Occipital lobe (tissue), 2 donors: ENCODE measurements around the gene NTN1. TPM values are rescaled to one million over a fixed set of nuclear protein-coding genes. Genes with fewer than 3 reads are reported as not detected.
"Not testable (repeated sequence)": the region's sequence is repeated elsewhere in the genome, so short reads cannot be mapped to it uniquely, and the experiment has no call there.

ENCODE experiments used
- DNase-seq: peaks from one replicate; lab custom pipeline; 2025; lab: John Stamatoyannopoulos, UW
- total RNA-seq: library from RNA; depleted of rRNA; stranded (reverse); fragments of >200 nt; gene quantifications from one replicate; pipeline ENCODE4 v1.2.3, GENCODE V29; 2014

The NTN1 gene
- total RNA-seq = 1.1 TPM

DNA sequence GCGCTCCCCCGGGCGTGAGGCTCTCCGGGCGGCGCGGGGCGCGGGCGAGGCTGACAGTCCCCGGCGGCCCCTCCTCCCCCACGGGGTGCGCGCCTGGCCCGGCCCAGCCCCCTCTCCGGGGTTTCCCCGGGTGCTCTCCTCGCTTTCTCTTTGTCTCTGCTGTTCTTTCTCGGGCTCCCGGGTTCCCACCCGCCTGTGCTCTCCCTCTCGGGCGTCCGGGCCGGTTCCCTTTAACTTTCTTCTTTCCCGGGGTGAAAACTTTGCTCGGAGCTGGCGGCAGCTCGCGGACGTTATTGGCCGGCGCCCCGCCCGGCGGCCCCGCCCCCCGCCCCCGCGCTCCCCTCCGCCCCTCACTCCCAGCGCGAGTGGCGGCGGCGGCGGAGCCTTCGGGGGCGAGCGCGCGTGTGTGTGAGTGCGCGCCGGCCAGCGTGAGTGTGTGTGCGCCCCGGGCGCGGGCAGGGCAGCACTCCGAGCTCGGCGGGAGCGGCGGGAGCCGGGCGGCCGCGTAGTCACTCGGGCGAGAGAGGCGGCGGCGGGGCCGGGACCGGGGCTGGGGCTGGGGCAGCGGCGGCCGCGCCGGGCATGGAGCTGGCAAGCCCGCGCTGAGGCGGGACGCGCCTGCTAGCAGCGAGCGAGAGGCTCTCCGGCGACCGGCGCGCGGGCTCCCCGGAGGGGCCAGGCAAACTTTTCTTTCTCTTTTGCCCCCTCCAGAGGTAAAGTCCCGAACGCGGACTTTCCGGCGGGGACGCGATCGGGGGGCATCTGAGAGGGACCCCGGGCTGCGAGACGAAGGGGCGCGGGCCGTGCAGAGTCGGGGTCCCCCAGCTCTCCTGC, at the start of gene NTN1:
NTN1 (plus strand) TSS at position 353 of the 834 bp plus-strand sequence. CDS start 864 bp downstream, outside the sequence.
- no peak for DNase-seq

DNA sequence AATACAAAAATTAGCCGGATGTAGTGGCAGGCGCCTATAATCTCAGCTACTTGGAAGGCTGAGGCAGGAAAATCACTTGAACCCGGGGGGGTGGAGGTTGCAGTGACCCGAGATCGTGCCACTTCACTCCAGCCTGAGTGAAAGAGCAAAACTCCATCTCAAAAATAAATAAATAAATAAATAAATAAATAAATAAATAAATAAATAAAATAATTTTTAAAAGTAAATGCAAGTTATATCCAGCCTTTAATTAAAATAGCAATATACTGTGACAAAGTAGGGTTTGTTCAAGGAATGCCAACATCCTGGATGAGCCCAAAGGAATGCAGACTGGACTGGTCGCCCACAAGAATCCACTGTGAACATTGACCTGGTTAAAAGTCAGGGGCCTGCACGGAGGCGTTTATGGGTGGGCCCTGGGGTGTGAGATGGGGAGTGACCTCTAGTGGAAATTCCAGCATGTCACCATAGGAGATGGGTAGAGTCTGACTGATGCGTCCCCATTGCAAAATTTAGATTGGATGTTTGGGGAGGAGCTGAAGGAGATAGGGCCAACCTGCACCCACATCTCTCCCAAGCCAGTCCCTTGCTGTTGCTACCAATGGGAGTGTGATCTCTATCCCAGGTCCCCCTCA, 46.1 kb upstream of the NTN1 start:
- no peak for DNase-seq

DNA sequence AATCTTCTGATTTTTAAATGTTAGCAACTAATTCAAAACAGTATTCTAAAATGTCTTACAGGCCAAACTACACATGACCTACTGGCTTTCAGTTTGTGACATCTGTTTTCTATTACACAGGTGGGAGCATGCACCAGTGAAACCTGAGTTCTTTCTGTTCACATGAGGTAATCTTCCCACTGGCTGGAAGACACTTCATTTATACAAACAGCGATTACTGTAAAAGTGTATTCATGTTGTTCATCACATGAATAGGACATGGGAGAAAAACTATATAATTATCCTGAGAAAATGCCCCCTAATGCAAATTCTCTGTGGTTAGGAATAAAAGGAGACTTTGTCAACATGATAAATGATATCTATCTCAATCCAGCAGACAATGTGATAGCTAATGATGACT, 44.7 kb upstream of the NTN1 start:
- DNase-seq = no peak

DNA sequence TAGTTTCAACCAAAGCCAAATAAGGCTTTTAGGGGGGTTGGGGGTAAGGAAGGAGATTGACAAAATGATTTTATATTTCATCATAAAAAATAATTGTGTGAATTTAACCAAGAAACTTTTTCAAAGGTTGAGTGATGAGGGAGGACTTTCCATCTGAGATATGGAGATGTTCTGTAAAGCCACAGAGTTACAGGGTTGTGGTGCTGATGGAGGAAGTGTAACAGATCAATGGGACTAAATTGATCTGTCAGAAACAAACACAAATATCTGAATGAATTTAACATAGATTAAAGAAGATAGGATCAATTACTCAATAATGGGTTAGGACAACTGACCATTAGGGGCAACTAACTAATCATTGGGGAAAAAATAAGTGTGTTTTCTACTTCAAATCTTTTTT, 41.6 kb upstream of the NTN1 start:
- no peak for DNase-seq

DNA sequence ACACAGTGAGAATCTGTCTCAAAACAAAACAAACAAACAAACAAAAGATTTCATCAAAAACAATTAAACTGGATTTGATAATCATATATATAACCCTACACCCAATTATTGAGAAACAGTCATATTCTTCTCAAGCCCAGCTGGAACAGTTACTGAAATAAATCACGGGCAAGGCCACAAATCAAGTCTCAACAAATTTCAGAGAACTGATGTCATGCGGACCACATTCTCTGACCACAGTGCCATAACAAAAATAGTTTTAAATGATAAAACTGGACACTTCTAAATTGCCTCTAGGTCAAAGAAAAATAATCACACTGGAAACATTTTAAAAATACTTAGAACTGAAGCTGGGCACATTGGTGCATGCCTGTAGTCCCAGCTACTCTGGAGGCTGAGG, 39.9 kb upstream of the NTN1 start:
- DNase-seq = no peak

DNA sequence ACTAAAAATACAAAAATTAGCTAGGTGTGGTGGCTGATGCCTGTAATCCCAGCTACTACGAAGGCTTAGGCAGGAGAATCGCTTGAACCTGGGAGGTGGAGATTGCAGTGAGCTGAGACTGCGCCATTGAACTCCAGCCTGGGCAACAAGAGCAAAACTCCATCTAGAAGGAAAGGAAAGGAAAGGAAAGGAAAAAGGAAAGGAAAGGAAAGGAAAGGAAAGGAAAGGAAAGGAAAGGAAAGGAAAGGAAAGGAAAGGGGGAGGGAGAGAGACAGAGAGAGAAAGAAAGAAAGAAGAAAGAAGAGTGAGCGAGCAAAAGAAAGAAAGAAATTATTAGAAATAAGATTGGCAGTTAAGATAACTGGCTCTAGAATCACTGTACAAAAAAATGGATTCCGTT, 37.1 kb upstream of the NTN1 start:
- DNase-seq = not testable (repeated sequence)

DNA sequence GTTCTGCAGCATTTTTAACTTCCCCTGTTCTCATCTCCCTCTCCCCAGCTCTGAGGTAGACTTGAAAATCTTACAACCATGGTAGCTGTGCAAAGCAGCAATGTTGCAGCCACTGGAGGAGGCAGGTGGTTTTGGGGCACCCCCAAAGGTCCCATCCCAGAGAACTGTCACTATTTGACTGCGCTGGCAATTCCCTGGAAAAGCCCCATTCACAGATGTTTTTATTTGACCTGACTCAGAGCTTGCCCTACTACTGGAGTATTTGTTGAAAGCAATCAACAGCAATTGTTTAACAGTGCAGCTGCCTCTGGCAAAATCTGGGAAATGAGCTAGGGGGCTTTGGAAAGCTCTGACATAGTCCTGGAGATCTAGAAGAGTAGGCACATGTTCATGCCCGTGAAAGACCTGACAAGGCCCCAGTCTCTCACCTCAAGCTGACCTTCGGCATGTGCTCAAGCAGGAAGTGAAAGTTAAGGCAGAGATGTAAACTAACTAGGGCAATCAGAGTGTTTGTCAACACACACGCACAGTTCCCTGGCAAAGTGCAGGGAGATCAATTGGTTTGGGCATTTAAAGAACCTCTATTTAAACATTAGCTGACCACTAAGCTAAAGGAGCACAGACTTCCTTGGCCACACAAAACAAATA, 36.1 kb upstream of the NTN1 start:
- no peak for DNase-seq

DNA sequence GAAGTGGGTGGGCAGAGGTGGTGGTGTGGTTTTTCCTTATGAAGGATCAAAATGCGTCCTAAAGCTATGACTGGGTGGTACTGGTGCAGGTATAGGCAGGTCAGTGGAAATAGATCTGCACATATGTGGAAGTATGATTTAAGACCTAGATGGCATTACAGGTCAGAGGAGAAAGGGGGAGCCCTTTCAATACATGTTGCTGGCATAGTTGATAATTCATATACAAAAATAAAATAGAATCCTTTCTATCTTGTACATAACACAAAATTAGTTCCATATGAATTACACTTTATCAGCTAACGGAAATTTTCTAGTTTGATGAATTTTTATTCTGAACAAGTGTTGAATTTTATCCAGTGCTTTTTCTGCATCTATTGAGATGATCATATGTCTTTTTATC, 35.0 kb upstream of the NTN1 start:
- DNase-seq = no peak

DNA sequence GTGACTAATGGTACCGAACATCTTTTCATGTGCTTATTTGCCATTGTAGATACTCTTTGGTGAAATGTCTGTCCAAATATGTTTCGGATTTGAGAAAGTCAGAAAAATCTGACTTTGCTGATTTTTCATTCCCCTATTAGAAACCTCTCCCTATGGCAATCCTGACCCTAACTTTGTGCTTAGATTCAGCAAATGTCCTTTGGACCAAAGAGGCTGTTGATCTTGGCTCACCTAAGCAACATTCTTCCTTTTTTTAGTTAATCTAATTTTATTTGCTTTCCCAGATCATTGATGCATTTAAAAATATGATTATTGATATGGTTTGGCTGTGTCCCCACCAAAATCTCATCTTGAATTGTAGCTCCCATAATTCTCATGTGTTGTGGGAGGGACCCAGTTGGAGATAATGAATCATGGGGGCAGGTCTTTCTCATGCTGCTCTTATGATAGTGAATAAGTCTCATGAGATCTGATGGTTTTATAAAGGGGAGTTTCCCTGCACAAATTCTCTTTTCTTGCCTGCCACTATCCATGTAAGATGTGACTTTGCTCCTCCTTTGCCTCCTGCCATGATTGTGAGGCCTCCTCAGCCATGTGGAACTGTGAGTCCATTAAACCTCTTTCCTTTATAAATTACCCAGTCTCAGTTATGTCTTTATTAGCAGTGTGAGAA, 32.9 kb upstream of the NTN1 start:
- not testable (repeated sequence) for DNase-seq

DNA sequence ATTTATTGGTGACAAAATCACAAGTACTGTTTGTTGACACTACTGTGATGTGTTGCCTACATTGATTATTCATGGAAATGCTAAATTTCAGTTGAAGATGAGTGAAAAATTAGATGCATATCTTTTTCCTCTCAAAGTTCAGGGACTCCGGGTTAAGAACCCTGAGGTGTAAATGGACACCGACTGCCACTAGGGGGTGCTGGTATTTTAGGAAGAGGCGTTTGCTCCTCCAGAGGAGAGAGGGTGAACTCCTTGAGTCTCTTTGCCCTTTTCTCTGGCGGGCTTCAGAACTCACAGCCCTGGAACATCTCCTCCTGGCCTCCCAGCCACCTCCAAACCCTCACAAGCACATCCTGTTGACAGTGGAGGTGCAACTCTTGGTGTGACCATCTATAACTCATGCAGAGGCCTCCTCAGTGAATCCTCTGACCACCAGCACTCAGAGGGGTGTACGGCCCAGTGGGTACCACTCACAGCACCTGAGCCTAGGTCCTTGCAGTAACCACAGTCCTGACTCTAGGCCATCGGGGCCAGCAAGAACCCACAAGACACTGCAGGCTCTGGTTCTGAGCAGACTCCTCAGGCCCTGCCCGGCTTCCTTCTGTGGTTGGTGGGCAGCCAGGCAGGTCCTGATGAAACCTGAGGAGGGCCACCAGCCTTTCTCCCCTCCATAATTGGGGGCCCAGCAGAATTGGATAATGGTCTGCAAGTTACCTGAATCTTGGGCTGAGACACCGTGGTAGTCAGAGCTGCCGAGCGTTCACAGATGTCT, 29.6 kb upstream of the NTN1 start:
- no peak for DNase-seq

DNA sequence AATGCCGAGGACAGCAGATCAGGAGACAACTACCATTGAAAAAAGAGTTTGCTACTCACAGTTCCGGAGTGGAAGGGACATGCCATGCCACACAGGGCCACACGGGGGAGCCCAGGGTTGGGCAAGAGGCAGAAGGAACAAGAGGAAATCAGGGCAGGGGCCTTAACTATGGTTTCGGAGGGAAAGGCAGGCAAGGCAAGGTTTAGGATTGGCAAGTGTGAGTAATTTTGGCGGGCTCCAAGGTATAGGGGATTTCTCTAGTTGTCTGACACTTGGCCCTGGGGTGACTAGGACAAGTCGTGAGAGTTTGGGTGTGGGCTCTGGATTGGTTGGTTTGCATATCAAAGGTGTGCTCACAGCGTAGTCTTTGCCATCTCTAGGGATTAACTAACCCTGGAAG, 27.0 kb upstream of the NTN1 start:
- DNase-seq = peak; percentile 36

DNA sequence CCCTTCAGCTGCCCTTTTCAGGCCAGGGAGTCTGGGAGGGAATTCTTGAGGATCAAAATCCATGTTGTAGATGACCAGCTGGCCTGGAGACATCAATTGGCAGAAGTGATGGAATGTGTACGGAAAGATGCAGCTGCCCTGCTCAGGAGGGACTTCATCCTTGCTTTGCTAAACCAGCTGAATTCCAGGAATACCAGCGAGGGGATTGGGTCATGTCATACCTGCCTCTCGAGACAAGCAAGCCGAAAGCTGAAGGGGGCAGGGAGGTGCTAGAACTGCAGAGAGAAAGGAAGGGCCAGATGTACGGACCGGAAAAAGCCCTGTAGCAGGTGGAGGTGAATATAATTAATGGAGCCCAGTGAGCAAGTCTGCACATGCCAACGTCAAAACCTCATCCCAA, 25.6 kb upstream of the NTN1 start:
- no peak for DNase-seq

DNA sequence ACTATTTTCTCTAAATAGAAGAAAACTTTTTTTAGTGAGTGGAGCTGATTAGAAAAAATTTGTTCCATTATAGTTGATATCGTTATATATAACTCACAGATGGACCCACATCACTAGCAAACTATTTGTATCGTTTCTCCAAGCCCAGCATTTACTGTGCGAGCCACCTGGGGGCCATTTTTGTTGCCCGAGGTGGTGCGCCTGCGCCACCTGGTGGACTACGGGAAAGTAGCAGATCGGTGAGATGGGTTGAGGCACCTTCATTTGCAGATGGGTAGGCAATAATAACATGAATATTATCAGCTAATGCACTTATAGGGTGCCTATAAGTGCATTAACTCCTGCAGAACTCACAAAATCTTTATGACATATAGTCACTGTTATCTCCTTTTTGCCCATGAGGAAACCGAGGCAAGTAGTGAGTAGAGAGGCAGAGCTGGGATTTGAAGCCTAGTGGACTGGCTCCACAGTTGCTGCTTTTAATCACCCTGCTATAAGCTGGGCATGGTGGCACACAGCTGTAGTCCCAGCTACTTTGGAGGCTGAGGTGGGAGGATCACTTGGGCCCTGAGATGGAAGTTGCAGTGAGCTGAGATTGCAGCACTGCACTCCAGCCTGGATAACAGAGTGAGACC, 23.2 kb upstream of the NTN1 start:
- no peak for DNase-seq

DNA sequence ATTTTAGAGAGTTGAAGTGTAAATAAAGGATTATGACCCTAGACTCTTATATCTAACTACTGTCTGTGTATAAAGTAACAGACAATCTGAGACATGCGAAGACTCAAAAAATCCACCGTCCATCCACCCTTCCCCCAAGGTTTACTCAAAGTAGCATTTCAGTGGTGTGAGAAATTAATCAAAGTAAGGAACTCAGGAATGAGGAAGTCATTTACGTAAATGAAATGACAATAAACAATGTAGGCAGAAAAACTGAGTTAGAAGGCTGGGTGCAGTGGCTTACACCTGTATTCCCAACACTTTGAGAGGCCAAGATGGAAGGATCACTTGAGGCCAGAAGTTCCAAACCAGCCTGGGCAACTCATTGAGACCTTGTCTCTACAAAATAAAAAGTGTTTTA, 19.8 kb upstream of the NTN1 start:
- no peak for DNase-seq

DNA sequence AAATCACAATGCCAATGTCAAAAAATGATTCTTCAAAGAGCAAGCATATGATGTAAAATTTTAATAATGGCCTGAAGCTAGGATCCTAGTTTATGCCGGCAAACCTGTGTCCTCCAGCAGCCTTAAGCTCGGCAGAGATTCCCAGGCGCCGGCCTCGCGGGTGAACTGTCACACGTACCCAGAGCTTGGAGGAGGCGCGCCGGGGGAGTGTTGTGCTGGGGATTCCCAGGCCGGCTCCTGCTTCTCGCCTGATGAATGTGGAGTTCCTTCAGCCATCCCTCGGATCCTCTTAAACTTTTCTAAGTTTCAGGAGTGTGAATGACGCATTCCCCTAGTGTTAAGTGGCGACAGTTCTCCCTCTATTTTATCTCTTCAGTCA, 19.1 kb upstream of the NTN1 start:
- no peak for DNase-seq

DNA sequence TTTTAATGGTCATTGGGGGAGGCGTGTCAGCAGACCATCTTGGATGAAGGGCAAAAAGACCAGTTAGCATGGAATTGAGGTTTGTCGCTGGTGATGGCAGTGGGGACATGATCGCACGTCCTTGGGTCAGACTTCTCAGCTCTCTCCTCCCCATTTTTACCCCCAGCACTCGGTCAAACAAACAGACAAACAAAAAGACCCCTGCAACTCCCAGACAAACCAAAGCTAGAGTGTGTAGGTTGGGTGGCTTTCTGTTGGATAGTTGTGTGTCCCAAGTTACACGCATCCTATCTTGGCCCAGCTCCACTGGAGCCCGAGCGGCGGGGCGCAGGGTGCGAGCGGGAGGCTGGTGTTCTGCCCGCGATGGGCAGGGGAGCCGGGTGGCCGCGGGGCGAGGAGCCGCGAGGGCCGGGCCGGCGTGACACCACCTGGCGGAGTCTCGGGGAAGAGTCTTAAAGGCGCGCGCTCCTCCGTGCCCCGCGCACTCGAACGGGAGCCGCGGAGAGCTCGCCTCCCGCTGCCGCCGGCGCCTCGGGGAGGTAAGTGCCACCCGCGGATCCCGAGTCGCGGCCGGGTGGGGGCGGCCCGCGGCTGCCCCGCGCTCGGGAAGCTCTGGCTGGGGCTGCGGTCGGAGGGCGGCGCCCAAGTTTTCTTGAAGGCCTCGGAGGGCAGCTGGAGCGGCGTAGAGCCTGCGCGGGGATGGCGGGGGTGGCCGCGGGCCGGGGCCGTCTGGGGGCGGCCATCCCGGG, 18.5 kb upstream of the NTN1 start:
- no peak for DNase-seq

DNA sequence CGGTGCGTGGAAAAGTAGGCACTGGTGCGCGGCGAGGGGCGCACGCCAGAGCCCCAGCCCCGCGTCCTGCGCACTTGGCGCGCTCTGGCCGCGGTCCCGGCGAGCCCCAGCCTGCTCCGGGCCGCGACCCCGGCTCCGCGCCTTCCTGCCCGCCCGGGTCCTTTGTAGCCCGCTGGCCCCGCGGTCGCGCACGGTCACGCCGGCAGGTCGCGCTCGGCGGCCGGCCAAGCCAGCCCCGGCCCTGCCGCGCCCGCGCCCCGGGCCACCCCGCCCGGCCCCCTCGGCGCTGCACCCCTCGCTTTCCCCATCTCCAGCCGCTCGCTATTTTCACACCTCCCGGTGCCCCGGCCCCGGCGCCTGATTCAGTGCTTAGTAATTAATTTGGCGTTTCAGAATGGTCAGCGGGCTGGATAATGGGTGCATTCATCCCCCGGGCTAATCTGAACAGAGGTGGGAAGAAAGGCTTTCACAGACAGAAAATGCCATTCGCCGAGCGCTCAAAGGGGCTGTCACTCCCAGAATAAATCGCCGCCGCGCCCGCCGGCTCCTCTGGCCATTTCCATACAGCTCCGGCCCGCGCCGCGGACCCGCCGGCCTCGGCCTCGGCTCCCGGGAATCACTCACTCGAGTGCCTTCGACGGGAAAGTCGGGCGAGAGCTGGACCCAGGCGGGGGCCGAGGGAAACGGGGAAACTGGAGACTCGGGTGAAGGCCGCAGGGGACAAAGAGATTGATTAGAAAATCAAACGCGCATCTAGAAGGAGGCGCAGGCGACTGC, 17.8 kb upstream of the NTN1 start:
- no peak for DNase-seq

DNA sequence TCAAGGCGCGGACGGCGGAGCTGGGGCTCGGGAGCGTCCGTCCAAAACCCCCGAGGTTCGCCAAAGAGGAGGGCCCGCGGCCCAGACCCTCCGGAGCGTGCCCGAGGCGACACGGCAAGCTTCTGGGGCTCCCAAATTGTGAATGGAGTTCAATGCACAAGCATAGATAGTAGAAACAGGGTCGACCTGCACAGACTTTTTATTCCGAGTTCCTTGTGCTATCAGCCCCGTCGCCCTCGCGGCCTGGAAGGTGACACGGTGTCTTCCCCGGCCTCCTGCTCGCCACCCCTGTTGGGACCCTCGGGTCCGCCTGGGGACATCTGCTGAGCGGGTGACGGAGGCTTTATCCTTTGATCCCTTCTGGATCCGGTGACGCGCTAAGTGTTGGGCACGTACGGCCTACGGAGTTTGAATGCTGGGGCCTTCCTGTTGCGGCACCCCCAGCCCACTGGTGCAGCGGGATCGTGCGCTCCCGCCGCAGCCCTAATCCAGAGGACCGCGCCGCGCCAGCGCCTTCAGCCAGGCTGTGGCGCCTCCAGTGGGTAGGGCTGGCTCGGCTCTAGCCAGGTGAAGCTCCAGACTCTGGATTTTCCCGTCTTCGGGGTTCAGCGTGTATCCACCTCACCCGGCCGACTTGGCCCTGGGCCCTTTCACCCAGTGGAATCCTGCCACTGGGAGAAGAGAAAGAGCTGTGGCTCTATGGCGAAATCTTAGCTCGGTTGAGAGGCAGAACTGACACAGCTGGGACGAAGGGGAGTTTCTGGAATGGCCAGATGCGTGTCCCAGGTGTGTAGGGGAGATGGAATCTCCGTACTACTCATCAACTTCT, 17.0 kb upstream of the NTN1 start:
- DNase-seq = no peak

DNA sequence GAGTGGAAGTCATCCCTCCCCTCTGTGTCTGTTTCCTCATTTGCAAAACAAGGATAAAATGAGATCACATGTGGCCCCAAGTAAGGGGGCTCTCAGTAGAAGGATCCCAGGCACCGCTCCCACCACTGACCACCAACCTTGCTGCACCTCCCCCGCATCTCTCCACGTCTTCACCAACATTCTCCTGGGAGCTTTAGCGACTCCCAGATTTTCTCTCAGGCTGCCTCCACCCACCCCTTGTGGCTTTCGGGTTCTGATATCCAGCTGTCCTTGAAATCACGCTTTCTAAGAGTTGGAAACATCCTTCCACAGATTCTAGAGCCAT, 16.4 kb upstream of the NTN1 start:
- DNase-seq = no peak
